ENCODE data around the gene HDAC9.

HDAC9 gene

DNA sequence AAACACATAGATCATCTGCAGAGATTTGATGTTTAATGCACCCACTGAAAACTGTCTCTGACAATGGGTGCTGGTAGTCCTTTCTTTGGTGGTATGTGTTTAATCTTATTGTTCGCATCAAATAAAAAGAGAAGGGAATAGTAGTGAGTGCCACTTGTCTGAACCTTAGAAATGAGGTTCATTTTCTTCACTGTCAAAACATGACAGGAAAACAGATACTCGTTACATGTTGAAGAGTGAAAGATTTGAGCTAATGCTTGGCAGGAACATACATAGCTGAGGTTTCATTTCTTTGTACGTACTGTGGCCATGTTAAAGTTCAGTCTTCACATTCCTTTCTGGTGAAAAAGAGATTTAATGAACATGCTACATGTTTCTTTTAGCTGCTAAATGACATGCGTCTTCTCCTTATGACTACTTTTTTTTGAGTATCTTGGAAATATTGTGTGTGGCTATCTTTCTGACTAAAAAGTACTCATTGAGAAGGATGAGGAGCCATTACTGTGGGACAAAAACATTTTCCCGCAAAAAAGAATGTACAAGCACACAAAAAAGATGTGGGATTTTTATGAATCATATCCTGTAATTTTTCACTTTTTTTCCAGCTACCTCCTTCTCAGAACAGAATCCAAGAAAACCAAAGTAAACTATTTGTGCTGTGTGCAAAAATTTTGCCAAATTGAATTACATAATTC lies 513.8 kb downstream of the HDAC9 start:
- Histone ChIP-seq H4K8ac (ENCODE audit: low read depth, low read length) (no peak overlapping the region), H3K23ac (ENCODE audit: low read length) (no peak overlapping the region), H4K5ac (ENCODE audit: low read length) (no peak overlapping the region), H2BK15ac (replicated peaks; ENCODE audit: low read depth) (no peak overlapping the region), H2BK120ac (ENCODE audit: low read depth, low read length) (no peak overlapping the region), H3K27me3 (ENCODE audit: insufficient read depth, low read length, poor library complexity) (no peaks in the 10 kb centered on the region), H3K79me1 (ENCODE audit: low read length) (no peaks in the 10 kb centered on the region), H3K4me3 (ENCODE audit: low read length) (no peak overlapping the region), H2AK5ac (ENCODE audit: low read length) (no peak overlapping the region), H3K4me2 (ENCODE audit: low read length) (no peak overlapping the region), H3K36me3 (ENCODE audit: control insufficient read depth, insufficient read depth, low read length) (no peaks in the 10 kb centered on the region), H3K27ac (ENCODE audit: low read depth, low read length) (no peak overlapping the region), H3K4ac (ENCODE audit: low read depth, low read length) (no peak overlapping the region), H3K79me2 (ENCODE audit: control insufficient read depth, insufficient read depth, low read length) (no peaks in the 10 kb centered on the region), H2BK5ac (ENCODE audit: low read length) (no peak overlapping the region), H3K56ac (ENCODE audit: low read length) (no peak overlapping the region), H3K18ac (ENCODE audit: low read length) (no peak overlapping the region), H3K9ac (ENCODE audit: low read length) (no peak overlapping the region), H3K4me1 (ENCODE audit: control insufficient read depth, low read depth, low read length) (no peaks in the 10 kb centered on the region)
- WGBS (ENCODE audit: extremely low coverage, insufficient coverage, low lambda C conversion rate) = no CpG with 5 or more reads among the region's 5 CpGs
- no peak for DNase-seq

GRCh38 chr7:19009936-19010280 lies 514.4 kb downstream of the HDAC9 start:
- no peak overlapping the region for H3K23ac ChIP-seq (ENCODE audit: low read length)
- H3K9ac ChIP-seq (ENCODE audit: low read length) = no peak overlapping the region
- no peak overlapping the region for H3K56ac ChIP-seq (ENCODE audit: low read length)
- no peak overlapping the region for H3K4me3 ChIP-seq (ENCODE audit: low read length)
- H4K5ac ChIP-seq (ENCODE audit: low read length) = no peak overlapping the region
- no peaks in the 10 kb centered on the region for H3K36me3 ChIP-seq (ENCODE audit: control insufficient read depth, insufficient read depth, low read length)
- H2BK120ac ChIP-seq (ENCODE audit: low read depth, low read length) = no peak overlapping the region
- no peak overlapping the region for H2AK5ac ChIP-seq (ENCODE audit: low read length)
- H3K4me1 ChIP-seq (ENCODE audit: control insufficient read depth, low read depth, low read length) = no peaks in the 10 kb centered on the region
- H3K4ac ChIP-seq (ENCODE audit: low read depth, low read length) = no peak overlapping the region
- DNase-seq = no peak
- no peak overlapping the region for H2BK5ac ChIP-seq (ENCODE audit: low read length)
- H3K27me3 ChIP-seq (ENCODE audit: insufficient read depth, low read length, poor library complexity) = no peaks in the 10 kb centered on the region
- H3K27ac ChIP-seq (ENCODE audit: low read depth, low read length) = no peak overlapping the region
- H3K18ac ChIP-seq (ENCODE audit: low read length) = no peak overlapping the region
- H3K79me2 ChIP-seq (ENCODE audit: control insufficient read depth, insufficient read depth, low read length) = no peaks in the 10 kb centered on the region
- no peak overlapping the region for H4K8ac ChIP-seq (ENCODE audit: low read depth, low read length)
- H3K79me1 ChIP-seq (ENCODE audit: low read length) = no peaks in the 10 kb centered on the region
- no peak overlapping the region for H2BK15ac ChIP-seq (replicated peaks; ENCODE audit: low read depth)
- no peak overlapping the region for H3K4me2 ChIP-seq (ENCODE audit: low read length)

DNA sequence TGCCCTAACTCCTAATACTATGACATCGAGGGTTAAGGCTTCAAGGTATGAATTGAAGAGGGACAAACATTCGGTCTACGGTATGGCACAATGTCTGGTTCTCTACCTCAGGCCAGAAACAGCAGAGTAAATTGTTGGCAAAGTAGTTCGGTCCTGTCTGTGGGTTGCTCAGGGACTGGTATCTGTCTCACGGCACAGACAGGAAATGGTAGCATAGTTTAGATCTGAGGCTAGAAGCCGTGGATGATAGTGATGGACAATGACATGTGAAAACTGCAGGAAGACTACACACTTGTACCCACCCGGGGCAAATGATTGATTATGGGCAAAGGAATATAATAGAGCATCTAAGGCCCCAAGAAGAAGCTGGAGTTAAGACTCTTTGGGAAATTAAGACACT lies 515.7 kb downstream of the HDAC9 start:
- Histone ChIP-seq H4K8ac (ENCODE audit: low read depth, low read length) (no peak overlapping the region), H3K4me1 (ENCODE audit: control insufficient read depth, low read depth, low read length) (no peaks in the 10 kb centered on the region), H2BK15ac (replicated peaks; ENCODE audit: low read depth) (no peak overlapping the region), H4K5ac (ENCODE audit: low read length) (no peak overlapping the region), H2BK5ac (ENCODE audit: low read length) (no peak overlapping the region), H3K79me2 (ENCODE audit: control insufficient read depth, insufficient read depth, low read length) (no peaks in the 10 kb centered on the region), H3K4me3 (ENCODE audit: low read length) (no peak overlapping the region), H3K36me3 (ENCODE audit: control insufficient read depth, insufficient read depth, low read length) (no peaks in the 10 kb centered on the region), H3K56ac (ENCODE audit: low read length) (no peak overlapping the region), H3K4ac (ENCODE audit: low read depth, low read length) (no peak overlapping the region), H3K18ac (ENCODE audit: low read length) (no peak overlapping the region), H3K27ac (ENCODE audit: low read depth, low read length) (no peak overlapping the region), H2BK120ac (ENCODE audit: low read depth, low read length) (no peak overlapping the region), H3K23ac (ENCODE audit: low read length) (no peak overlapping the region), H3K79me1 (ENCODE audit: low read length) (no peaks in the 10 kb centered on the region), H3K9ac (ENCODE audit: low read length) (no peak overlapping the region), H3K4me2 (ENCODE audit: low read length) (no peak overlapping the region), H2AK5ac (ENCODE audit: low read length) (no peak overlapping the region), H3K27me3 (ENCODE audit: insufficient read depth, low read length, poor library complexity) (no peaks in the 10 kb centered on the region)
- no CpG with 5 or more reads among the region's 7 CpGs for WGBS (ENCODE audit: extremely low coverage, insufficient coverage, low lambda C conversion rate)
- DNase-seq = no peak

DNA sequence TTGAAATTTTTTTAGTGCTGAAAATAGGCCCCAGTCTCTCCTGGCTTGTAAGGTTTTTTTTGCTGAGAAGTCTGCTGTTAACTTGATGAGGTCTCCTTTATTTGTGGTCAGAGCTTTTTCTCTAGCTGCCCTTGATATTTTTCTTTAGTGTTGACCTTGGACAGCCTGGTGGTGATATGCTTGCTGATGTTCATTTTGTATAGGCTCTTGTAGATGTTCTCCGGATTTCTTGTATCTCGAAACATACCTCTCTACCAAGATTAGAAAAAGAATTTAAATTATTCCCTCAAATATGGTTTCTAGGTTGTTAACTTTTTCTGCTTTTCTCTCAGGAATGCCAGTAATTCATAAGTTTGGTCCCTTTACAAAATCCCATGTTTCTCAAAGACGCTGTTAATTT lies 519.5 kb downstream of the HDAC9 start:
- Histone ChIP-seq H2BK15ac (replicated peaks; ENCODE audit: low read depth) (no peak overlapping the region), H3K4ac (ENCODE audit: low read depth, low read length) (no peak overlapping the region), H3K79me2 (ENCODE audit: control insufficient read depth, insufficient read depth, low read length) (no peaks in the 10 kb centered on the region), H3K23ac (ENCODE audit: low read length) (no peak overlapping the region), H4K8ac (ENCODE audit: low read depth, low read length) (no peak overlapping the region), H3K4me2 (ENCODE audit: low read length) (no peak overlapping the region), H3K79me1 (ENCODE audit: low read length) (no peaks in the 10 kb centered on the region), H3K9ac (ENCODE audit: low read length) (no peak overlapping the region), H2BK5ac (ENCODE audit: low read length) (no peak overlapping the region), H3K56ac (ENCODE audit: low read length) (no peak overlapping the region), H3K36me3 (ENCODE audit: control insufficient read depth, insufficient read depth, low read length) (no peaks in the 10 kb centered on the region), H3K27me3 (ENCODE audit: insufficient read depth, low read length, poor library complexity) (no peaks in the 10 kb centered on the region), H3K4me1 (ENCODE audit: control insufficient read depth, low read depth, low read length) (no peaks in the 10 kb centered on the region), H2AK5ac (ENCODE audit: low read length) (no peak overlapping the region), H3K27ac (ENCODE audit: low read depth, low read length) (no peak overlapping the region), H4K5ac (ENCODE audit: low read length) (no peak overlapping the region), H3K4me3 (ENCODE audit: low read length) (no peak overlapping the region), H2BK120ac (ENCODE audit: low read depth, low read length) (no peak overlapping the region), H3K18ac (ENCODE audit: low read length) (no peak overlapping the region)
- WGBS (ENCODE audit: extremely low coverage, insufficient coverage, low lambda C conversion rate) = no CpG with 5 or more reads among the region's 3 CpGs
- no peak for DNase-seq

- DNase-seq = peak; percentile 60
- Histone ChIP-seq H3K36me3 (ENCODE audit: control insufficient read depth, insufficient read depth, low read length) (no peaks in the 10 kb centered on the region), H2BK5ac (ENCODE audit: low read length) (no peak overlapping the region), H3K79me2 (ENCODE audit: control insufficient read depth, insufficient read depth, low read length) (no peaks in the 10 kb centered on the region), H3K9ac (ENCODE audit: low read length) (no peak overlapping the region), H2BK120ac (ENCODE audit: low read depth, low read length) (no peak overlapping the region), H3K4me2 (ENCODE audit: low read length) (no peak overlapping the region), H3K4me3 (ENCODE audit: low read length) (no peak overlapping the region), H2BK15ac (replicated peaks; ENCODE audit: low read depth) (no peak overlapping the region), H3K56ac (ENCODE audit: low read length) (no peak overlapping the region), H3K27ac (ENCODE audit: low read depth, low read length) (no peak overlapping the region), H3K79me1 (ENCODE audit: low read length) (no peaks in the 10 kb centered on the region), H3K18ac (ENCODE audit: low read length) (no peak overlapping the region), H4K8ac (ENCODE audit: low read depth, low read length) (no peak overlapping the region), H4K5ac (ENCODE audit: low read length) (no peak overlapping the region), H3K4me1 (ENCODE audit: control insufficient read depth, low read depth, low read length) (no peaks in the 10 kb centered on the region), H3K27me3 (ENCODE audit: insufficient read depth, low read length, poor library complexity) (no peaks in the 10 kb centered on the region), H2AK5ac (ENCODE audit: low read length) (no peak overlapping the region), H3K23ac (ENCODE audit: low read length) (no peak overlapping the region), H3K4ac (ENCODE audit: low read depth, low read length) (no peak overlapping the region)
- no CpG with 5 or more reads among the region's 1 CpG for WGBS (ENCODE audit: extremely low coverage, insufficient coverage, low lambda C conversion rate)
These were observed 520.6 kb downstream of the HDAC9 start for GRCh38 chr7:19016140-19016539.

- Histone ChIP-seq H4K5ac (ENCODE audit: low read length) (no peak overlapping the region), H3K27me3 (ENCODE audit: insufficient read depth, low read length, poor library complexity) (no peaks in the 10 kb centered on the region), H3K56ac (ENCODE audit: low read length) (no peak overlapping the region), H2BK15ac (replicated peaks; ENCODE audit: low read depth) (no peak overlapping the region), H2BK120ac (ENCODE audit: low read depth, low read length) (no peak overlapping the region), H3K4me1 (ENCODE audit: control insufficient read depth, low read depth, low read length) (no peaks in the 10 kb centered on the region), H3K23ac (ENCODE audit: low read length) (no peak overlapping the region), H3K27ac (ENCODE audit: low read depth, low read length) (no peak overlapping the region), H3K4me3 (ENCODE audit: low read length) (no peak overlapping the region), H3K4me2 (ENCODE audit: low read length) (no peak overlapping the region), H3K36me3 (ENCODE audit: control insufficient read depth, insufficient read depth, low read length) (no peaks in the 10 kb centered on the region), H2BK5ac (ENCODE audit: low read length) (no peak overlapping the region), H3K79me2 (ENCODE audit: control insufficient read depth, insufficient read depth, low read length) (no peaks in the 10 kb centered on the region), H3K79me1 (ENCODE audit: low read length) (no peaks in the 10 kb centered on the region), H3K4ac (ENCODE audit: low read depth, low read length) (no peak overlapping the region), H3K18ac (ENCODE audit: low read length) (no peak overlapping the region), H3K9ac (ENCODE audit: low read length) (no peak overlapping the region), H4K8ac (ENCODE audit: low read depth, low read length) (no peak overlapping the region), H2AK5ac (ENCODE audit: low read length) (no peak overlapping the region)
- no peak for DNase-seq
- no CpG with 5 or more reads among the region's 1 CpG for WGBS (ENCODE audit: extremely low coverage, insufficient coverage, low lambda C conversion rate)
These were observed 521.8 kb downstream of the HDAC9 start for GRCh38 chr7:19017374-19017773.

Measured in mesendoderm (in vitro differentiated cells).